K562 (cell line): ENCODE data around the gene RASSF7. TPM values are rescaled to one million over a fixed set of nuclear protein-coding genes. Genes with fewer than 3 reads are reported as not detected.

ENCODE experiments used
- CCNT2 ChIP-seq: IDR thresholded peaks from 2 replicates; pipeline ENCODE4 v1.6.1; 2011; ENCODE audit warnings: borderline replicate concordance, low read depth, mild to moderate bottlenecking, moderate library complexity, mixed read lengths, low read length; ENCODE audit not compliant: insufficient read length; ENCODE audit errors: extremely low read depth
- DMBX1 ChIP-seq: fragments of 250-450 bp; sonication (Bioruptor Pico); IDR thresholded peaks from 2 replicates; pipeline ENCODE4 v1.8.0; 2022; ENCODE audit warnings: inconsistent platforms, mild to moderate bottlenecking, moderate library complexity, borderline replicate concordance
- EGR1 ChIP-seq: fragments of 450-650 bp; conservative IDR thresholded peaks from 2 replicates; pipeline ENCODE4 v1.6.1; 2017; ENCODE audit warnings: mild to moderate bottlenecking
- HMG20B ChIP-seq: fragments of 250-450 bp; sonication (Bioruptor Pico); IDR thresholded peaks from 2 replicates; pipeline ENCODE4 v1.5.0; 2021; ENCODE audit warnings: mild to moderate bottlenecking
- HNRNPK ChIP-seq: fragments of 200-400 bp; formaldehyde crosslinking; IDR thresholded peaks from one replicate; pipeline ENCODE4 v1.6.1; 2018; ENCODE audit warnings: mild to moderate bottlenecking, low read depth, low read length; ENCODE audit not compliant: poor library complexity, severe bottlenecking
- JUN ChIP-seq, 2 experiments: sonication (generic) in 1 of 2; formaldehyde crosslinking in 1 of 2; IDR thresholded peaks; 2 replicates each; pipeline versions ENCODE4 v1.6.1 to v1.8.0; 2012 to 2022; ENCODE audit warnings: borderline replicate concordance in 2 of 2, mild to moderate bottlenecking in 2 of 2, improper control_type of control experiment in 1 of 2, low read depth in 1 of 2, low read length in 1 of 2, missing genetic modification reagents in 1 of 2
- KDM1A ChIP-seq, 2 experiments: fragments of 450-650 bp; IDR thresholded peaks; 2 replicates each; pipeline ENCODE4 v1.6.1; 2016; ENCODE audit warnings: mild to moderate bottlenecking in 2 of 2
- KLF6 ChIP-seq: fragments of 250-450 bp; sonication (Bioruptor Pico); IDR thresholded peaks from 2 replicates; pipeline ENCODE4 v1.4.0; 2020; ENCODE audit warnings: mild to moderate bottlenecking, moderate library complexity, borderline replicate concordance
- MITF ChIP-seq: IDR thresholded peaks from 2 replicates; pipeline ENCODE4 v1.6.1; 2014; ENCODE audit warnings: antibody characterized with exemption
- NFYB ChIP-seq: IDR thresholded peaks from 2 replicates; pipeline ENCODE4 v1.6.1; 2011; ENCODE audit warnings: mild to moderate bottlenecking, moderate library complexity; ENCODE audit not compliant: insufficient read length; ENCODE audit errors: extremely low read depth
- PYGO2 ChIP-seq: fragments of 450-650 bp; IDR thresholded peaks from 2 replicates; pipeline ENCODE4 v1.6.1; 2016; ENCODE audit warnings: mild to moderate bottlenecking, missing genetic modification characterization, moderate library complexity, missing compliant biosample characterization
- RBBP5 ChIP-seq: fragments of 200-600 bp; sonication (generic); IDR thresholded peaks from 2 replicates; pipeline ENCODE4 v1.6.1; 2012; ENCODE audit warnings: borderline replicate concordance, mild to moderate bottlenecking, low read length, control low read depth, inconsistent platforms; ENCODE audit not compliant: insufficient read depth, poor library complexity, severe bottlenecking
- RBFOX2 ChIP-seq: fragments of 200-400 bp; formaldehyde crosslinking; IDR thresholded peaks from 2 replicates; pipeline ENCODE4 v1.6.1; 2017; ENCODE audit warnings: low read depth, mild to moderate bottlenecking, low read length, moderate library complexity
- TARDBP ChIP-seq: fragments of 450-650 bp; IDR thresholded peaks from 2 replicates; pipeline ENCODE4 v1.6.1; 2016
- YY1 ChIP-seq, 3 experiments: IDR thresholded peaks; 2 replicates each; pipeline ENCODE4 v1.6.1; 2011; ENCODE audit warnings: low read length in 2 of 3, mild to moderate bottlenecking in 2 of 3, moderate library complexity in 2 of 3, borderline replicate concordance in 1 of 3, control low read depth in 1 of 3, low read depth in 1 of 3; ENCODE audit not compliant: insufficient read depth in 3 of 3, insufficient replicate concordance in 2 of 3, control insufficient read depth in 1 of 3, insufficient read length in 1 of 3; ENCODE audit errors: extremely low read depth in 1 of 3
- ZNF449 ChIP-seq: fragments of 250-450 bp; sonication (Bioruptor Pico); IDR thresholded peaks from 2 replicates; pipeline ENCODE4 v1.8.0; 2022; ENCODE audit warnings: moderate library complexity, mild to moderate bottlenecking, inconsistent platforms
- ZNF76 ChIP-seq: fragments of 250-450 bp; sonication (Bioruptor Pico); IDR thresholded peaks from 2 replicates; pipeline ENCODE4 v1.4.0; 2020; ENCODE audit warnings: mild to moderate bottlenecking, moderate library complexity, borderline replicate concordance
- ZNF785 ChIP-seq: fragments of 250-450 bp; sonication (Bioruptor Pico); IDR thresholded peaks from 2 replicates; pipeline ENCODE4 v1.4.0; 2020; ENCODE audit warnings: mild to moderate bottlenecking
- polyA plus RNA-seq, 8 experiments: library from polyadenylated mRNA; depleted of rRNA in 4 of 8; stranded (reverse) in 5 of 8; unstranded in 3 of 8; fragments of >200 nt; fragmentation: Nextera tagmentation in 2 of 8; fragmentation: Illumina TruSeq in 1 of 8; extraction: Ambion mirVana in 2 of 8; extraction: Trizol in 1 of 8; gene quantifications; 2 replicates each; pipeline versions ENCODE4 v1.2.1 to v1.2.3, GENCODE V29; 2011 to 2014; ENCODE audit warnings: inconsistent platforms in 1 of 8, missing spikeins in 1 of 8
- total RNA-seq, 7 experiments: library from RNA; depleted of rRNA in 6 of 7; stranded (reverse); fragments of >200 nt in 6 of 7; fragmentation: Illumina TruSeq in 2 of 7; extraction: Trizol in 2 of 7; gene quantifications; 2 replicates each; pipeline versions ENCODE4 v1.2.1 to v1.2.3, GENCODE V29; 2011 to 2021; ENCODE audit warnings: low replicate concordance in 1 of 7

Gene RASSF7
- total and polyA plus RNA-seq, 9 of the 15 experiments (the other 6 are each of a cell fraction or from before 2014, with no cell fraction given), result 0.41 to 45.2 (median 18.6) TPM

- TF ChIP-seq RBBP5, result peak; percentile 72
- no peak for TF ChIP-seq PYGO2 (tag)
- TF ChIP-seq KLF6 (CRISPR knock-in tag), result no peak
- no peak for TF ChIP-seq KDM1A (IDR thresholded peaks at IDR 0.05)
- TF ChIP-seq ZNF449 (CRISPR knock-in tag), result no peak
- no peak for TF ChIP-seq RBFOX2
- TF ChIP-seq NFYB, result no peak
- TF ChIP-seq DMBX1 (CRISPR knock-in tag), result no peak
- no peak for TF ChIP-seq HMG20B (CRISPR knock-in tag)
- no peak for TF ChIP-seq MITF
- 0 out of 2 replicates have a peak, but pooled peaks have one; percentile 47 for TF ChIP-seq TARDBP
- peak; percentile 3 for TF ChIP-seq HNRNPK
- peak; percentile 4 for TF ChIP-seq CCNT2
- no peak for TF ChIP-seq JUN (IDR thresholded peaks at IDR 0.05; ENCODE audit: borderline replicate concordance, low read depth, low read length)
- TF ChIP-seq JUN (CRISPR knock-in tag; IDR thresholded peaks at IDR 0.05; ENCODE audit: borderline replicate concordance), result no peak
- TF ChIP-seq YY1 (IDR thresholded peaks at IDR 0.05; ENCODE audit: borderline replicate concordance in 1 of 3, control insufficient read depth in 1 of 3, extremely low read depth in 1 of 3, insufficient read depth in 3 of 3, insufficient read length in 1 of 3, insufficient replicate concordance in 2 of 3, low read depth in 1 of 3, low read length in 2 of 3), result peak in 1 of 3 experiments; percentile 10
- TF ChIP-seq EGR1, result no peak
- no peak for TF ChIP-seq ZNF785 (CRISPR knock-in tag)
- TF ChIP-seq ZNF76 (CRISPR knock-in tag), result no peak
Measured at GRCh38 chr11:575313-575995, 14.7 kb downstream of the RASSF7 start (continued).
